NCI-H1436 (cell line): ENCODE data around the gene RIN1.
"Not testable (repeated sequence)": the region's sequence is repeated elsewhere in the genome, so short reads cannot be mapped to it uniquely, and the experiment has no call there.

ENCODE experiments used
- DNase-seq: peaks from one replicate; lab custom pipeline; 2025; lab: John Stamatoyannopoulos, UW

The RIN1 gene, protein sequence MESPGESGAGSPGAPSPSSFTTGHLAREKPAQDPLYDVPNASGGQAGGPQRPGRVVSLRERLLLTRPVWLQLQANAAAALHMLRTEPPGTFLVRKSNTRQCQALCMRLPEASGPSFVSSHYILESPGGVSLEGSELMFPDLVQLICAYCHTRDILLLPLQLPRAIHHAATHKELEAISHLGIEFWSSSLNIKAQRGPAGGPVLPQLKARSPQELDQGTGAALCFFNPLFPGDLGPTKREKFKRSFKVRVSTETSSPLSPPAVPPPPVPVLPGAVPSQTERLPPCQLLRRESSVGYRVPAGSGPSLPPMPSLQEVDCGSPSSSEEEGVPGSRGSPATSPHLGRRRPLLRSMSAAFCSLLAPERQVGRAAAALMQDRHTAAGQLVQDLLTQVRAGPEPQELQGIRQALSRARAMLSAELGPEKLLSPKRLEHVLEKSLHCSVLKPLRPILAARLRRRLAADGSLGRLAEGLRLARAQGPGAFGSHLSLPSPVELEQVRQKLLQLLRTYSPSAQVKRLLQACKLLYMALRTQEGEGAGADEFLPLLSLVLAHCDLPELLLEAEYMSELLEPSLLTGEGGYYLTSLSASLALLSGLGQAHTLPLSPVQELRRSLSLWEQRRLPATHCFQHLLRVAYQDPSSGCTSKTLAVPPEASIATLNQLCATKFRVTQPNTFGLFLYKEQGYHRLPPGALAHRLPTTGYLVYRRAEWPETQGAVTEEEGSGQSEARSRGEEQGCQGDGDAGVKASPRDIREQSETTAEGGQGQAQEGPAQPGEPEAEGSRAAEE

DNA sequence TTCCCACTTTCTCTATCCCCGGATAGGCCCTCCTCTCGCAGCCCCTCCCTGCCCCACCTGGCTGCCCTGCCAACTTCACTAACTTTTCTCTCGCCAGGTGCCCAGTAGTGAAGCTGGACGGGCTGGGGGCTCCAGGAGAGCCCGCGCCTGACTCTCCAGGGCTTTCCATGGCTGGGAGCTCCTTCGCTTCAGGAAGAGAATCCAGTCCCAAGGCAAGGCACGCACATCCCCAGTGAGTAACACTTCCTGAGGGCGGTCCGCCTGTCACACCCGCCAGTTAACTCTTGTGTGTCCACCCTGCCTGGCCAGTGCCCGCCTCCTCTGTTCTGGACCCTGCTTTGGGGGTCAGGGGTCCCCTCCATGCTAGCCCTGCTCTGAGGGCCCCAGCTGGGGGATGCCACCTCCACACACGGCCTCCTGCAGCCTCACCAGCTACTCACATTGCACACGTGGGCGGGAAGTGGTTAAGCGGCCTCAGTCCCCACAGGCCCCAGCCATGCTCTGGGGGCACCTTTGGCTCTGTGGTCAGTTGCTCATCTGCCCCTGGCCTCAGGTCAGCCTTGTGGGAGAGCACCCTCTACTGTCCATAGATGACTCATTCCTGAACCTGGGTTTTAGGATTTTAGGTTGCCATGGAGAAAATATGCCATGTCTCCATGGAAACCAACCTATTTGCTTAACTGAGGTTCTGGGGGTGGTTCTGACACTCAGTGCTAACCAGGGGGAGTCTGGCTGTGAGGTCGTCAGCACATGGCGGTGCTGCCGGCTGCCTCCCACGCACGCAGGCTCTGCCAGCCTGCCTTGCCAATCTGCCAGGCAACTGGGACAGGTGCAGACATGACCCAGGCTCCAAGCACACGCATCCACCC lies at the start of gene RIN1:
RIN1 (minus strand) TSS at position 201 of the 869 bp plus-strand sequence; CDS start at position 169, 32 bp downstream.
- no peak for DNase-seq

DNA sequence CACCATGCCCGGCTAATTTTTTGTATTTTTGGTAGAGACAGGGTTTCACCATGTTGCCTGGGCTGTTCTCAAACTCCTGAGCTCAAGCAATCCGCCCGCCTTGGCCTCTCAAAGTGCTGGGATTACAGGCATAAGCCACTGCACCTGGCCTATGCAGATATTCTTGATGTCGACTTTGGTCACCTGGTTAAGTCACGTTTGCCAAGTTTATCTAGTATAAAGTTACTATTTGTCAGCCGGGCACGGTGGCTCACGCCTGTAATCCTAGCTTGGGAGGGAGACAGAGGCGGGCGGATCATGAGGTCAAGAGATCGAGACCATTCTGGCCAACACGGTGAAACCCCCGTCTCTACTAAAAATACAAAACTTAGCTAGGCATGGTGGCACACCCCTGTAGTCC lies 48.1 kb upstream of the RIN1 start:
- not testable (repeated sequence) for DNase-seq

DNA sequence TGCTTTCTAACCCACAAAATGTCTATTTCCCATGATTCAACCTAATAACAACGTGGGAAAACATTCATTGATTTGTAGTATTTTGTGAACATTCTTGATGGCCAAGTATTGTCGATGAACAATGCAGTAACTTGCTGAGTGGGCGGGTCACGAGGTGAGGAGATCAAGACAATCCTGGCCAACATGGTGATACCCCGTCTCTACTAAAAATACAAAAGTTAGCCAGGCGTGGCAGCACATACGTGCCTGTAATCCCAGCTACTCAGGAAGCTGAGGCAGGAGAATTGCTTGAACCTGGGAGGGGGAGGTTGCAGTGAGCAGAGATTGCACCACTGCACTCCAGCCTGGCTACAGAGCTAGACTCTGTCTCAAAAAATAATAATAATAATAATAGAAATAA lies 44.0 kb upstream of the RIN1 start:
- DNase-seq = not testable (repeated sequence)

DNA sequence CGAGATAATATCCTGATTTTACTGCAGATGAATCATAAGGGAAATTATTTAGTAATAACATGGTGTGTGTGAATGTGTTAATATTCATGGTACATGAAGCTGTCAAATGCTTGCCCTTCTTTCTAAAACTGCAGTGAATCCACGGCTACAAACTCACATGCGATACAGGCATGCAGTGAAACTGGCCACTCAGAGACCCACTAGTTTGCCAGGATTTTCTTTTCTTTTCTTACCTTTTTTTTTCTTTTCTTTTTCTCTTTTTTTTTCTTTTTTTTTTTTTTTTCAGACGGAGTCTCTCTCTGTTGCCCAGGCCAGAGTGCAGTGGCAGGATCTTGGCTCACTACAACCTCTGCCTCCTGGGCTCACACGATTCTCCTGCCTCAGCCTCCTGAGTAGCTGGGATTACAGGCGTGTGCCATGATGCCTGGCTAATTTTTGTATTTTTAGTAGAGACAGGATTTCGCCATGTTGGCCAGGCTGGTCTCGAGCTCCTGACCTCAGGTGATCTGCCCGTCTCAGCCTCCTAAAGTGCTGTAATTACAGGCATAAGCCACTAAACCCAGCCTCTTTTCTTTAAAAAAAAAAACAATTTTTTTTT lies 37.6 kb upstream of the RIN1 start:
- not testable (repeated sequence) for DNase-seq

DNA sequence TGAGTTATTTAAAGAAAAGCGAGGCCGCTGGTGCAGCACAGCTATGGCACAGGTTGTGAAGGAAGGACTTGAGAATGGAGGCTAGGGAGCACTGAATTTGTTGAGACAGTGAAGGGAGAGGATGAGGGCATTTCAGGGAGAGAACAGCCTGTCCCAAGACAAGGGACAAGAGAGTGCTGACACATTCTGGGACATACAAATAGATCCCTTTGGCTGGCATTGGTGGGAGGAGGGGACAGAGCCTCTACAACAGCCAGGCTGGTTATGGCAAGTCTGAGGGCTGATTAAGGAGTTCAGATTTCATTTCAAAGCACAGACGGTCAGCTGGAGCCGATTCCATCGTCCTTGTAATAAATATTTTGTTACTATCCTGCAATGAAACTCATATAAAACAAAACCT lies 37.0 kb upstream of the RIN1 start:
- no peak for DNase-seq

DNA sequence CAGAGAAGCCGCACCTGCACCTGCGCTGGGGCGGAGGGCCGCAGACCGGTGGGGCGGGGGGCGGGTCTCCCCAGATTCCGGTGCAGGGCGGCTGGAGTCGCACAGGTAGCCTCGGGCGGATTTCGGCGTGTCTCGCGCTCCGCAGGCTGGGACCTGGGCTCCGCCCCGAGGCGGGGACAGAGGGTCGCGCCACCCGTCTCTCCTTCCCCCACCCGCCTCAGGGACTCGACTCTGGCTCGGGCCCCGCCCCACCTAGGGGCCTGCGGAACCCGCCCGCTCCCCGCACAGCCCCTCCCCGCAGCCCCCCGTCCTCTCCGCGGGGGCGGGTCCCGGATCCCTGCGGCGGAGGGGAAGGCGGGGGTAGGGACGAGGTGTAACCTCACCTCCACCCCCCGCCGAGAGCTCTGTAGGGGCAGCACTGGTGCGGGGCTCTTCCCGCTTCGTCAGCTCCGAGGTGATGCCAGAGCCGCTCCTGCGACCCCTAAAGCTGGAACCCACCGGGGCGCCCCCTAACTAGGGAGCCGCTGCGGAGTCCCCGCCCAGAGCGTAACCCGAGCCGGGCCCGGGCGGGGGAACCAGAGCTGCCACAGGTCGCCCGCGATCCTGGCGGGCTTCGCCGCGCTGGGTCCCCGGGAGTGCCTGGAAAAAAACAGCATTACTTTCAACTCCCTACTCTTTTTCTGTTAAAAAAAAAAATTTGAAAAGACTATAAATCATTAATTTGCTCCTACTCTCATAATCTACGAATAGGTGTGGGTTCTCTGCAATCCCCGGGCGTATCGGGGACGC lies 35.6 kb upstream of the RIN1 start, which contains the start of gene SLC29A2:
SLC29A2 (minus strand) TSS at position 134 of the 789 bp plus-strand sequence. CDS start 169 bp downstream, outside the sequence.
- DNase-seq = peak; percentile 93

DNA sequence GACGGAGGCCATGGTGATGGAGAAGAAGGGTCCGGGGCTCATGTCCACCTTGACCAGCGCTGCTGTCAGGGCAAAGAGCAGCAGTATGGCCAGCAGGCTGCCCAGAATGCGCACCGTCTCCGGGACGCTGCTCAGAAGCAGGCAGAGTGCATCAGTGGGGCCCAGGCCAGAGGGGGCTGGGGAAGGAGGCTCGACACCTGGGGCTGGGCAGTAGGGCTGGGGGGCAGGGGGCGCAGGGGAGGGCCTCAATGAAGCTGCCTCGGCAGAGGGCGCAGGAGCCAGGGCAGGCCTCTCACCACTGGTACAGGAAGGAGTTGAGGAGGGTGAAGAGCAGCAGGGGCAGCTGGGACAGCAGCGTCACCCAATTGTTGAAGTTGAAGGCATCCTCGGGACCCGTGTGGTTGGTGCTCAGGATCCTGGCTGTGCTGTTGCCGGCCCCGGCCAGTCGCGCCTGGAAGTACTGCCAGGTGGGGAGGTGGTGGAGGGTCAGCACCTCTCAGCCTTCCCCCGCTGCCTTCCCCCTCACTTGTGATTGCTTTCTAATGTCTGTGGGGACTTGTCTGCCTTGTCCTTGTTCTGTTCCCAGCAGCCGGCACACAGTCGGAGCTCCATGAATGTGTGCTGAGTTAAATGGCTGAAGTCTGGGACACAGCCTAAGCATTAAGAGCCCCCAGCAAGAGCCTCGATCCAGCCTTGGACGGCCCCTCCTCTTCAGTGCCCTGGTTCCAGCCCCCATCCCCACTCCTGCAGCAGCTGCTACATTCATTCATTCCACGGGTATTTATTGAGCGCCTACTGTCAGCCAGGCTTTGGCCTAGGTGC lies 33.0 kb upstream of the RIN1 start:
- DNase-seq = no peak

DNA sequence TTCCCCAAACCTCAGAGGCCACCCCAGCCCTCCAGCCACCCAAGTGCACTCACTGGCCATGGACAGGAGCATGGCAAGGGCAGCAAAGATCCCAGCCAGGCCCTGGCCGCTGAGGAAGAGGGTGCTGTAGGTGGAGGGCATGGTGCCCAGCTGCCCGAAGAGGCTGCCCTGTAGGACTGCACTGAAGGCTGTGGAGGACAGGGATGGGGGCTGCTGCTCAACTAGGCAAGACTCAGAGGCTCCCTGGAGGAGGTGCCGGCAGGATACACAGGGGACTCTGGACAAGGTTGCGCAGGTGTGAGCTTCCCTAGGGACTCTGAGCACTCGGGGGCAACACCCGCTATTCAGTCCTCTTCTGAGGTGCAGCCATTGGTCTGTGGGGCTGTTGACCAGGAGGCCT lies 32.2 kb upstream of the RIN1 start:
- DNase-seq = no peak

DNA sequence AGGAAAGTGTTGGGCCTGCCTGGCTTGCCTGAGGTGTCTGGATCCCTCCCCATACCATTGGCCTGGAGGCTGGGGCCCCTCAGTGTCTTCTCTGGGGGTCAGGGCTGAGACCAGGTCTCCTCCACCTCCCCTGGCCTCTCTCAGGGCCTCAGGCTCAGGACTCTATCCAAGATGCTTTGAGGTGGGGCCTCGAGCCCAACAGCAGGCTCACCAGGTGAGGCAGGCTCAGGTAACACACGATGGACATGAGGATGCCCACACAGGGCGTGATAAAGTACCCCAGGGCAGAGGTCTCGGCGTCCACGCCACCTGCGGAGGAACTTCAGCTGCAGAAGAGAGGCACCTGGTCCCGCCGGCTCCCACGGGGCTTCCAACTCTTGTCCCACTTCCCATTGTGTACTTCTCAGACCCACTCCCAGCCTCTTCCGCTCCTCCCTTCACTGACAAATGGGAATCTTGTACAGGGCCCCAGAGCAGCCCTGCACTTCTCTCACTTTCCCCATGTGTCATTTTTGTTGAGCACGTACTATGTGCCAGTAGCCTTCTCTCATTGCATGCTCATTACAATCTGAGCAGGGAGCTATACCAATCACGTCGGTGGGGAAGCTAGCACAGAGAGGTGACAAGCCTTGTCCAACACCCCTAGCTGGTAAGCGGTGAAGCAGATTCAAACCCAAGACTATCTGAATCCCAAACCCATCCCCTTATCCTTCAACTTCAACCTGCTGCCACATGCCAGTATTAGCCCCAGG lies 31.5 kb upstream of the RIN1 start:
- no peak for DNase-seq

DNA sequence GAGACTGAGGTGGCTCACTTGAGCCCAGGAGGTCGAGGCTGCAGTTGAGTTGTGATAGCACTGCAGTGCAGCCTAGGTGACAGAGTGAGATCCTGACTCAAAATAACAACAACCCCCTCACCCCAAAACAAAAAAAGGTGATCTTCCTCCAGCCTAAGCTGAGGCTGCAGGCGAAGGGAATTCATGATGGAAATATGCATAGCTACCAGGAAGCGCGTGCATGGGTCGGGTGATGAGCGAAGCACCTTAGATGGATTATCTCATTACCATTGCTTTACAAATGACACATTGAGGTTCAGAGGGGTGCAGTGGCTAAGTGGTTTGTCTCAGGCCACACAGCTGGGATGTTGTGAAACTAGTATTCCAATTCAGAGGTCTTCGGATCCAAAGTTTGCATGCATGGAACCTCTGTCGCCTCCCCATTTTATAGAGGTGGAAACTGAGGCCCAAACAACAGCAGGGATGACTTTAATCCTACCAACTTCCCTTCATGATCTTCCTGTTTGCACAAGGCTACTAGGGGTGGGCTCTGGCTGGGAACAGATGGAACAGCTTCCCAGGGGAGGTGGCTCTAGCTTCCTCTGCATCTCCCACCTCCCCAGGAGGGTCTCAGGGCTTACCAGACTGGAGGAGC lies 30.7 kb upstream of the RIN1 start:
- no peak for DNase-seq

DNA sequence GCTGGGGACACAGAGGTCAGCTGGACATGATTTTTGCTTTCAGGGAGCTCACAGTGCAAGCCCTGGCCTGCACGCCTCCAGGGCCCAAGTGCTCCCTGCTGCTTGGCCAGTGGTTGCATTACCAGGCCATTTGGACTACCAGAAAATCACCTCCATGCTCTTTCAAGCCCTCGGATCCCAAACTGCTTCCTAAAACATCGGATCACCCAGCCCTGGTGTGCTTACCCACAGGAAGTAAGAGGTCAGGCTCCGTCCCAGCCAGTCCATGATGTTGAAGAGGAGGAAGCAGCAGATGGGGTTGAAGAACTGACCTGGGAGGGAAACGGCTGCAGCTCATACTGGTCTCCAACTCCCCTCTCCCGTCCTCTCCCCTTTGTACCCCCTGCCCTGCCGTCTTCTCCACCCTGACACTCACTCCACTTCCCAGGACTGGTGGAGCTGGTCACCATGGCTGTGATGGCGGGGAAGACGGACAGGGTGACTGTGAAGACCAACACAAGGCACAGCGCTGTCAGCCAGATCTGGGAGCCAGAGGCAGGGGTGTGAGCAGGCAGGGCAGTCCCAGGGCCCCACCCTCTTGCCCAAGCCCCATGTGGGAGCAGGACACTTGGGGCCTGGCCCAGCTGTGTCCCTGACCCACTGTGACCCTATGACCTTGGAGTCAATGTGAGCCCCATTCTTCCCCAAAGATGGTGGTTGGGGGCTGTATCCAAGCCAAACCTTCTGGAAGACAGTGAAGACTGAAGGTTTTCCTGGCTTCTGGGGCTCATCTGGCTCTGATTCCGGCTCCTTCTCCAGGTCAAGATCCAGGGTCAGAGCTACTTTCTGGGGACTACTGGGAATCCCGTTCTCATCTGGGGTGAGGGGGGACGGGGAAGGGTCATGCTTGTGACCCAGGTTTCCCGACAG lies 29.7 kb upstream of the RIN1 start:
- no peak for DNase-seq

DNA sequence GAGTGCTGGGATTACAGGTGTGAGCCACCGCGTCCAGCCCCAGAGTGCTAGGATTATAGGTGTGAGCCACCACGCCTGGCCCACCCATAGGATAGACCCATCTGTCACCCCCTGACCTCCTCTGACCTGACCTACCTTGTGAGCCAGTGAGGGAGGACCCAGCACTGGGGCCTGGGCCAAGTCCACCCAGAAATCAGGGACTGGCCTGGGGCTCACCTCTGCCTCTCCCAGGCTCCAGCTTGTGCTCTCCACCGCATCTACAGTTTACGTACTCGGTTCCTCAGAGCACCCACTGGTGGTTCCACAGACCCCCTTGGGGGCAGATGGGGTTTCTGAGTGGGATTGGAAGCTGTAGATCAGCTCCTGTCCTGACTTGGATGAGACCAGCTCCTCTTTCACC lies 28.9 kb upstream of the RIN1 start:
- no peak for DNase-seq

DNA sequence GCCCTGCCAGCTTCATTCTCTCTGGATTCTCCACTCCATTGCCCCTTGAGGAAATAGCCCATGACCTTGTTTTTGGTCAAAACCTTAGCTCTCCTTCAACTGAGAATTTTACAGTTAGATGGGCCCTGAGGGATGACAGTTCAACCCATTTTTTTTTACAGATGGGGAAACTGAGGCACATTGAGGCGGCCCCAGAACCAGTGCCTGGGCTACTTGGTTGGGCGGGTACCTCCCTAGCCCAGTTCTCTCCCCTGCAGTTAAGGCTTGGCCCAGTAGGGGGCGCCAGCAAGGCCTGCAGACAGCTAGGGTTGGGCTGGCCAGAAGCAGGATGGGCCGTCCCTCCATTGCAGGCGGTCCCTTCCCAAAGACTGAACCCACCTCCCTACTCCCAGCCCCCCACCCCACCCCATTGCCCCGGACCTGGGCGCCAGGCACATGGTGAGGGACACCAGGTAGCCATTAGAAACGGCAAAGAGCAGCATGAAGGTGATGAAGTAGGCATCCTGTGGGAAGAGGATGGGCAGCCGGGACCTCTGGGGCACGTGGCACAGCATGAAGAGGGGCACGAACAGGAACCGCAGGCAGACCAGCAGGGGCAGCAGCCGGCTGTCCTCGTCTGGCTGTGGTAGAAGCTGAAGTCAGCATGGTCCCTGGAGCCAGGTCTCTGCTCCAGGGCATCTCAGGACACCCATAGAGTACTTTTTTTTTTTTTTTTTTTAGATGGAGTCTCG lies 27.7 kb upstream of the RIN1 start:
- DNase-seq = peak; percentile 7

DNA sequence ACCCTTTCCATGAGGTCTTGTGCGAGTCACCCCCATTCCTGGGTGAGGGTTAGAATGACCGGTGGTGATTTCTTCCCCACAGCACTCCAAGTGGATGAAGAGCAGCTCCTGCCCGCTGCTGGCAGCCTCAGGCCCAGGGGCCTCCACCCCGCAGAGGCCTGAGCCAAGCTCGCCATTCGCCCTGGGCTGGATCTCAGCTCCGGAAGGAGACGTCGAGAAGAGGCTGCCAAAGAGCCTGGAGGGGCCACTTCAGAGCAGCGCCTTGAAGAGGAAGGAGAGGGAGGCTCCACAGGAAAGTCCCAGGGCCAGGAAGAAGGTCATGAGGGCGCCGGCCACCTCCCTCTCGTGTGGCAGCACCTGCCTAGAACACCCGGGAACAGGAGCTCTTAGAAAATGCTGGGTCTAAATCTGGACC lies 27.0 kb upstream of the RIN1 start:
- DNase-seq = no peak

DNA sequence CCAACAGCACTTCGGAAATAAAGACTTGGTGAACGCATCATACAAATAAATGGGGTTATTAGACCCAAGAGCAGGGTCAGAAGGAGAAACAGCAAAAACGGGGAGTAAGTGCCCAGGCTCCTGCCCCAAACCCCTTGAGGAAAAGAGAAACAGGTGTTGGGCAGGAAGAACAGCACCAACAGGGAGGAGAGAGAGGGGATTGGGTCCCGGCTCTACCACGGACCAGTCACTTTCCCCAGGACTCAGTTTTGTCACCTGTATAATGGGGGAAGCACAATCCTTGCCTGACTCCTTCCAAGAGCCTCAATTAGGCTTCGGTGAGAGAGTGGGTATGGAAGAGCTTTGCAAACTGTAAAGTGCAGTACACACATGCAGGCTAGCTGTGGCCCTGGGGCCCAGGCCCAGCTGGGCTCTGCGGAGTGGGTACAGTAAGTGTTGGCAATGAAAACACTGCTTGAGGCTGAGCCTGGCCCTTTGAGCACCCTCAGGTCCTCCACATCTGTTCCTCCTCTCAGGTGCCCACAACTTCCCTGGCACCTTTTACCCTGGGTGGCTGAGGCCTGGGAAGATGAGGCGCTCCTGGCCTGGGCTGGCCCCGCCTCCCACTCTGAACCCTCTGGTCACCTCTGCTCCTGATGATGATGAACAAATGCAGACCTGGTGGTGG lies 26.4 kb upstream of the RIN1 start:
- DNase-seq = no peak

DNA sequence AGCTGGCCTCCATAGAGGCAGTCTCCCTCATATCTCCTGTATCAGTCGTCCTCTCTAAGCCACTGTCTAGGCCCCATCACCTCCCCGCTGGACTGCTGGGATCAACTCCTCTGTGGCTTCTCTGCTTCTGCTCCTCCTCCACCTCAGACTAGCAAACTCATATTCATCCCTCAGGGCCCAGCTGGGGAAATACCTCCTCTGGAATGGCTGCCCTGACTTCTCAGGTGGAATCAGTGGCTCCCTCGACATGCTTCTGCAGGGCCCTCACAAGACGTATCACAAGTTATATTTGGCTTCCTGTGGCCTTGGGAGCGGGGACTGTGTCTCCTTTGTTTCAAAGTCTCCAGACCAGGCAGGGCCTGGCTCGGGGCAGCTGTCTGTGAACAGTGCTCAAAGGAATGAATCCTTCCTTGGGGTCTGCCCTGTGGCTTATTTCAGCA lies 25.3 kb upstream of the RIN1 start:
- DNase-seq = no peak
